OCI-LY3 (cell line): ENCODE data around the gene MAP4.

Source experiments
- CTCF ChIP-seq: fragments of 200-600, 300-600 bp; sonication (generic); IDR thresholded peaks from 2 replicates; pipeline ENCODE4 v1.5.1; 2014; ENCODE audit warnings: antibody characterized with exemption, low read length, low read depth
- EZH2phosphoT487 ChIP-seq: fragments of 200-600 bp; shearing (Covaris generic); IDR thresholded peaks from 2 replicates; pipeline ENCODE4 v1.6.1; 2018; ENCODE audit warnings: antibody characterized with exemption, mixed run types, low read depth

GRCh38 chr3:47979070-47979469 lies 37.1 kb downstream of the MAP4 start:
- no peak for TF ChIP-seq CTCF
- no peak for TF ChIP-seq EZH2phosphoT487
